WTC11 (cell line): ENCODE data around the gene MFSD2A. TPM values are rescaled to one million over a fixed set of nuclear protein-coding genes. Genes with fewer than 3 reads are reported as not detected.
"Not testable (repeated sequence)": the region's sequence is repeated elsewhere in the genome, so short reads cannot be mapped to it uniquely, and the experiment has no call there.

Experiments
- ATAC-seq: fragments of 200-7000 bp; cut with Tn5 transposase; 2 replicates; pipeline ENCODE4 v1.10.0; 2021; ENCODE audit warnings: mild to moderate bottlenecking, moderate library complexity
- CTCF ChIA-PET: fragments of 300-600 bp; sonication (Branson Sonifier 250); formaldehyde crosslinking; loops from one replicate; lab custom pipeline; 2021; ENCODE audit warnings: antibody characterized with exemption; lab: Charles Lee
- POLR2A ChIA-PET: fragments of 350-600 bp; sonication (Branson Sonifier 250); formaldehyde crosslinking; loops from one replicate; lab custom pipeline; 2021; ENCODE audit warnings: antibody characterized with exemption; lab: Charles Lee
- DNase-seq: peaks from one replicate; pipeline ENCODE4 v3.0.0; 2021; ENCODE audit warnings: low spot score
- H3K27ac Mint-ChIP-seq: 2 replicates; pipeline ENCODE4 v1.8.0; 2021; ENCODE audit warnings: mixed read lengths
- H3K27me3 Mint-ChIP-seq: 2 replicates; pipeline ENCODE4 v1.8.0; 2021; ENCODE audit warnings: low read depth, mild to moderate bottlenecking, moderate library complexity, mixed read lengths
- H3K36me3 Mint-ChIP-seq: 2 replicates; pipeline ENCODE4 v1.8.0; 2021; ENCODE audit warnings: mixed read lengths
- H3K4me1 Mint-ChIP-seq: 2 replicates; pipeline ENCODE4 v1.8.0; 2022; ENCODE audit warnings: mixed read lengths
- H3K4me3 Mint-ChIP-seq: 2 replicates; pipeline ENCODE4 v1.8.0; 2021; ENCODE audit warnings: mild to moderate bottlenecking, moderate library complexity, mixed read lengths
- H3K9me3 Mint-ChIP-seq: 2 replicates; pipeline ENCODE4 v1.8.0; 2021; ENCODE audit warnings: mixed read lengths
- GRHL2 ChIP-seq: fragments of 250-450 bp; sonication (Bioruptor Pico); IDR thresholded peaks from 2 replicates; pipeline ENCODE4 v1.8.0; 2022; ENCODE audit warnings: mild to moderate bottlenecking, moderate library complexity; ENCODE audit not compliant: insufficient replicate concordance, severe bottlenecking
- SOX15 ChIP-seq: fragments of 250-450 bp; sonication (Bioruptor Pico); IDR thresholded peaks from 2 replicates; pipeline ENCODE4 v1.9.0; 2021; ENCODE audit warnings: mild to moderate bottlenecking
- TCF7 ChIP-seq: sonication (generic); formaldehyde crosslinking; IDR thresholded peaks from 2 replicates; pipeline ENCODE4 v1.8.0; 2022; ENCODE audit warnings: mild to moderate bottlenecking, low read depth, missing genetic modification reagents, moderate library complexity
- total RNA-seq: library from RNA; stranded (reverse); gene quantifications from 3 replicates; pipeline ENCODE4 v1.2.3, GENCODE V29; 2021
- TF ChIP-seq, protein P1 (sequence below): sonication (generic); formaldehyde crosslinking; IDR thresholded peaks from 2 replicates; pipeline ENCODE4 v1.8.1; 2023; ENCODE audit warnings: mild to moderate bottlenecking, missing genetic modification reagents
- TF ChIP-seq, protein P2 (sequence below): sonication (generic); formaldehyde crosslinking; conservative IDR thresholded peaks from 2 replicates; pipeline ENCODE4 v1.8.1; 2022; ENCODE audit warnings: mild to moderate bottlenecking, missing genetic modification reagents
- TF ChIP-seq, protein P3 (sequence below): sonication (generic); formaldehyde crosslinking; IDR thresholded peaks from 2 replicates; pipeline ENCODE4 v1.8.1; 2023; ENCODE audit warnings: mild to moderate bottlenecking, missing genetic modification reagents
- TF ChIP-seq, protein P4 (sequence below): sonication (generic); formaldehyde crosslinking; IDR thresholded peaks from 2 replicates; pipeline ENCODE4 v1.8.0; 2023; ENCODE audit warnings: missing genetic modification reagents
- TF ChIP-seq, protein P5 (sequence below): sonication (generic); formaldehyde crosslinking; IDR thresholded peaks from 2 replicates; pipeline ENCODE4 v1.8.0; 2023; ENCODE audit warnings: missing genetic modification reagents, mild to moderate bottlenecking, borderline replicate concordance
- TF ChIP-seq, protein P6 (sequence below): fragments of 250-450 bp; sonication (Bioruptor Pico); IDR thresholded peaks from 2 replicates; pipeline ENCODE4 v1.9.0; 2021; ENCODE audit warnings: mild to moderate bottlenecking
- TF ChIP-seq, protein P7 (sequence below): sonication (generic); formaldehyde crosslinking; IDR thresholded peaks from 2 replicates; pipeline ENCODE4 v1.8.0; 2022; ENCODE audit warnings: mild to moderate bottlenecking, missing genetic modification reagents

The MFSD2A gene
- total RNA-seq, 1 experiment from 2014 or later: 14.0 TPM

DNA sequence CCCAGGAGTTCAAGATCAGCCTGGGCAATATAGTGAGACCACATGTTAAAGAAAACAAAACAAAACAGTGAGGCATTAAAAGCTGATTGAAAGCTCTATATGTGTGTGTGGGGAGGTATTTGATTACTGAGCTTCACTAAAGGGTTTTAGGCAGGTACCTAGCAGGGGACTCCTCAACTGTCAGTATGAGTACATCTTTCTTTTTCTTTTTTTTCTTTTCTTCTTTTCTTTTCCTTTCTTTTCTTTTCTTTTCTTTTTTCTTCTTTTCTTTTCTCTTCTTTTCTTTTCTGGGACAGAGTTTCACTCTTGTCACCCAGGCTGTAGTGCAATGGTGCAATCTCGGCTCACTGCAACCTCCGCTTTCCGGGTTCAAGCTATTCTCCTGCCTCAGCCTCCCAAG, 44.7 kb upstream of the MFSD2A start (continued):
- TF ChIP-seq, protein P1, sequence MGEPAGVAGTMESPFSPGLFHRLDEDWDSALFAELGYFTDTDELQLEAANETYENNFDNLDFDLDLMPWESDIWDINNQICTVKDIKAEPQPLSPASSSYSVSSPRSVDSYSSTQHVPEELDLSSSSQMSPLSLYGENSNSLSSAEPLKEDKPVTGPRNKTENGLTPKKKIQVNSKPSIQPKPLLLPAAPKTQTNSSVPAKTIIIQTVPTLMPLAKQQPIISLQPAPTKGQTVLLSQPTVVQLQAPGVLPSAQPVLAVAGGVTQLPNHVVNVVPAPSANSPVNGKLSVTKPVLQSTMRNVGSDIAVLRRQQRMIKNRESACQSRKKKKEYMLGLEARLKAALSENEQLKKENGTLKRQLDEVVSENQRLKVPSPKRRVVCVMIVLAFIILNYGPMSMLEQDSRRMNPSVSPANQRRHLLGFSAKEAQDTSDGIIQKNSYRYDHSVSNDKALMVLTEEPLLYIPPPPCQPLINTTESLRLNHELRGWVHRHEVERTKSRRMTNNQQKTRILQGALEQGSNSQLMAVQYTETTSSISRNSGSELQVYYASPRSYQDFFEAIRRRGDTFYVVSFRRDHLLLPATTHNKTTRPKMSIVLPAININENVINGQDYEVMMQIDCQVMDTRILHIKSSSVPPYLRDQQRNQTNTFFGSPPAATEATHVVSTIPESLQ (CRISPR knock-in tag): no peak
- TF ChIP-seq, protein P2, sequence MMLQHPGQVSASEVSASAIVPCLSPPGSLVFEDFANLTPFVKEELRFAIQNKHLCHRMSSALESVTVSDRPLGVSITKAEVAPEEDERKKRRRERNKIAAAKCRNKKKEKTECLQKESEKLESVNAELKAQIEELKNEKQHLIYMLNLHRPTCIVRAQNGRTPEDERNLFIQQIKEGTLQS: no peak
- TF ChIP-seq, protein P3, sequence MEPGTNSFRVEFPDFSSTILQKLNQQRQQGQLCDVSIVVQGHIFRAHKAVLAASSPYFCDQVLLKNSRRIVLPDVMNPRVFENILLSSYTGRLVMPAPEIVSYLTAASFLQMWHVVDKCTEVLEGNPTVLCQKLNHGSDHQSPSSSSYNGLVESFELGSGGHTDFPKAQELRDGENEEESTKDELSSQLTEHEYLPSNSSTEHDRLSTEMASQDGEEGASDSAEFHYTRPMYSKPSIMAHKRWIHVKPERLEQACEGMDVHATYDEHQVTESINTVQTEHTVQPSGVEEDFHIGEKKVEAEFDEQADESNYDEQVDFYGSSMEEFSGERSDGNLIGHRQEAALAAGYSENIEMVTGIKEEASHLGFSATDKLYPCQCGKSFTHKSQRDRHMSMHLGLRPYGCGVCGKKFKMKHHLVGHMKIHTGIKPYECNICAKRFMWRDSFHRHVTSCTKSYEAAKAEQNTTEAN (CRISPR knock-in tag): no peak
- TF ChIP-seq SOX15 (no peak), TCF7 (CRISPR knock-in tag) (no peak), GRHL2 (CRISPR knock-in tag) (no peak)
- TF ChIP-seq, protein P4, sequence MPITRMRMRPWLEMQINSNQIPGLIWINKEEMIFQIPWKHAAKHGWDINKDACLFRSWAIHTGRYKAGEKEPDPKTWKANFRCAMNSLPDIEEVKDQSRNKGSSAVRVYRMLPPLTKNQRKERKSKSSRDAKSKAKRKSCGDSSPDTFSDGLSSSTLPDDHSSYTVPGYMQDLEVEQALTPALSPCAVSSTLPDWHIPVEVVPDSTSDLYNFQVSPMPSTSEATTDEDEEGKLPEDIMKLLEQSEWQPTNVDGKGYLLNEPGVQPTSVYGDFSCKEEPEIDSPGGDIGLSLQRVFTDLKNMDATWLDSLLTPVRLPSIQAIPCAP: no peak
- TF ChIP-seq, protein P5, sequence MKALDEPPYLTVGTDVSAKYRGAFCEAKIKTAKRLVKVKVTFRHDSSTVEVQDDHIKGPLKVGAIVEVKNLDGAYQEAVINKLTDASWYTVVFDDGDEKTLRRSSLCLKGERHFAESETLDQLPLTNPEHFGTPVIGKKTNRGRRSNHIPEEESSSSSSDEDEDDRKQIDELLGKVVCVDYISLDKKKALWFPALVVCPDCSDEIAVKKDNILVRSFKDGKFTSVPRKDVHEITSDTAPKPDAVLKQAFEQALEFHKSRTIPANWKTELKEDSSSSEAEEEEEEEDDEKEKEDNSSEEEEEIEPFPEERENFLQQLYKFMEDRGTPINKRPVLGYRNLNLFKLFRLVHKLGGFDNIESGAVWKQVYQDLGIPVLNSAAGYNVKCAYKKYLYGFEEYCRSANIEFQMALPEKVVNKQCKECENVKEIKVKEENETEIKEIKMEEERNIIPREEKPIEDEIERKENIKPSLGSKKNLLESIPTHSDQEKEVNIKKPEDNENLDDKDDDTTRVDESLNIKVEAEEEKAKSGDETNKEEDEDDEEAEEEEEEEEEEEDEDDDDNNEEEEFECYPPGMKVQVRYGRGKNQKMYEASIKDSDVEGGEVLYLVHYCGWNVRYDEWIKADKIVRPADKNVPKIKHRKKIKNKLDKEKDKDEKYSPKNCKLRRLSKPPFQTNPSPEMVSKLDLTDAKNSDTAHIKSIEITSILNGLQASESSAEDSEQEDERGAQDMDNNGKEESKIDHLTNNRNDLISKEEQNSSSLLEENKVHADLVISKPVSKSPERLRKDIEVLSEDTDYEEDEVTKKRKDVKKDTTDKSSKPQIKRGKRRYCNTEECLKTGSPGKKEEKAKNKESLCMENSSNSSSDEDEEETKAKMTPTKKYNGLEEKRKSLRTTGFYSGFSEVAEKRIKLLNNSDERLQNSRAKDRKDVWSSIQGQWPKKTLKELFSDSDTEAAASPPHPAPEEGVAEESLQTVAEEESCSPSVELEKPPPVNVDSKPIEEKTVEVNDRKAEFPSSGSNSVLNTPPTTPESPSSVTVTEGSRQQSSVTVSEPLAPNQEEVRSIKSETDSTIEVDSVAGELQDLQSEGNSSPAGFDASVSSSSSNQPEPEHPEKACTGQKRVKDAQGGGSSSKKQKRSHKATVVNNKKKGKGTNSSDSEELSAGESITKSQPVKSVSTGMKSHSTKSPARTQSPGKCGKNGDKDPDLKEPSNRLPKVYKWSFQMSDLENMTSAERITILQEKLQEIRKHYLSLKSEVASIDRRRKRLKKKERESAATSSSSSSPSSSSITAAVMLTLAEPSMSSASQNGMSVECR (CRISPR knock-in tag): no peak
- TF ChIP-seq, protein P6, sequence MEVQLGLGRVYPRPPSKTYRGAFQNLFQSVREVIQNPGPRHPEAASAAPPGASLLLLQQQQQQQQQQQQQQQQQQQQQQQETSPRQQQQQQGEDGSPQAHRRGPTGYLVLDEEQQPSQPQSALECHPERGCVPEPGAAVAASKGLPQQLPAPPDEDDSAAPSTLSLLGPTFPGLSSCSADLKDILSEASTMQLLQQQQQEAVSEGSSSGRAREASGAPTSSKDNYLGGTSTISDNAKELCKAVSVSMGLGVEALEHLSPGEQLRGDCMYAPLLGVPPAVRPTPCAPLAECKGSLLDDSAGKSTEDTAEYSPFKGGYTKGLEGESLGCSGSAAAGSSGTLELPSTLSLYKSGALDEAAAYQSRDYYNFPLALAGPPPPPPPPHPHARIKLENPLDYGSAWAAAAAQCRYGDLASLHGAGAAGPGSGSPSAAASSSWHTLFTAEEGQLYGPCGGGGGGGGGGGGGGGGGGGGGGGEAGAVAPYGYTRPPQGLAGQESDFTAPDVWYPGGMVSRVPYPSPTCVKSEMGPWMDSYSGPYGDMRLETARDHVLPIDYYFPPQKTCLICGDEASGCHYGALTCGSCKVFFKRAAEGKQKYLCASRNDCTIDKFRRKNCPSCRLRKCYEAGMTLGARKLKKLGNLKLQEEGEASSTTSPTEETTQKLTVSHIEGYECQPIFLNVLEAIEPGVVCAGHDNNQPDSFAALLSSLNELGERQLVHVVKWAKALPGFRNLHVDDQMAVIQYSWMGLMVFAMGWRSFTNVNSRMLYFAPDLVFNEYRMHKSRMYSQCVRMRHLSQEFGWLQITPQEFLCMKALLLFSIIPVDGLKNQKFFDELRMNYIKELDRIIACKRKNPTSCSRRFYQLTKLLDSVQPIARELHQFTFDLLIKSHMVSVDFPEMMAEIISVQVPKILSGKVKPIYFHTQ (CRISPR knock-in tag): no peak
- TF ChIP-seq, protein P7, sequence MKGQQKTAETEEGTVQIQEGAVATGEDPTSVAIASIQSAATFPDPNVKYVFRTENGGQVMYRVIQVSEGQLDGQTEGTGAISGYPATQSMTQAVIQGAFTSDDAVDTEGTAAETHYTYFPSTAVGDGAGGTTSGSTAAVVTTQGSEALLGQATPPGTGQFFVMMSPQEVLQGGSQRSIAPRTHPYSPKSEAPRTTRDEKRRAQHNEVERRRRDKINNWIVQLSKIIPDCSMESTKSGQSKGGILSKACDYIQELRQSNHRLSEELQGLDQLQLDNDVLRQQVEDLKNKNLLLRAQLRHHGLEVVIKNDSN (CRISPR knock-in tag): no peak

DNA sequence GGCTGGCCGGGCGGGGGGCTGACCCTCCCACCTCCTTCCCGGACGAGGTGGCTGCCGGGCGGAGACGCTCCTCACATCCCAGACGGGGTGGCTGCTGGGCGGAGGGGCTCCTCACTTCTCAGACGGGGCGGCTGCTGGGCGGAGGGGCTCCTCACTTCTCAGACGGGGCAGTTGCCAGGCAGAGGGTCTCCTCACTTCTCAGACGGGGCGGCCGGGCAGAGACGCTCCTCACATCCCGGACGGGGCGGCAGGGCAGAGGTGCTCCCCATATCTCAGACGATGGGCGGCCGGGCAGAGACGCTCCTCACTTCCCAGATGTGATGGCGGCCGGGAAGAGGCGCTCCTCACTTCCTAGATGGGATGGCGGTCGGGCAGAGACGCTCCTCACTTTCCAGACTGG, 41.8 kb upstream of the MFSD2A start:
- H3K27ac Mint-ChIP-seq, H3K36me3 Mint-ChIP-seq, POLR2A ChIA-PET, H3K27me3 Mint-ChIP-seq, CTCF ChIA-PET, H3K4me1 Mint-ChIP-seq, H3K4me3 Mint-ChIP-seq, DNase-seq, ATAC-seq: not testable (repeated sequence)
- peaks cover 17% of the 10 kb centered on the region for H3K9me3 Mint-ChIP-seq
